Stimulated activated CD4-positive, alpha-beta T cell treated with anti-CD3 and anti-CD28 coated beads, Interleukin-1b, Interleukin-23, amount 100 ng/mL, for 24 hours (primary cell): ENCODE results near the gene ARRDC2.
"Not testable (repeated sequence)": the region's sequence is repeated elsewhere in the genome, so short reads cannot be mapped to it uniquely, and the experiment has no call there.

Experiments
- DNase-seq, 4 experiments: peaks; one replicate each; pipeline ENCODE4 v3.0.0-alpha.2; 2020; ENCODE audit warnings: low read depth in 4 of 4, low spot score in 1 of 4

The ARRDC2 gene

GRCh38 chr19:17989425-17990094 is 18.4 kb upstream of the ARRDC2 start:
- no peak for DNase-seq

- DNase-seq: no peak
Observed at GRCh38 chr19:17993076-17993813, 14.7 kb upstream of the ARRDC2 start.

GRCh38 chr19:17996826-17997316 is 11.1 kb upstream of the ARRDC2 start:
- peak; percentile 76 to 81 (median 80) for DNase-seq

- DNase-seq: no peak
Observed at GRCh38 chr19:17997969-17998826, 9.8 kb upstream of the ARRDC2 start.

GRCh38 chr19:17998827-17999150 is 9.2 kb upstream of the ARRDC2 start:
- DNase-seq: no peak

- DNase-seq: no peak
Observed at GRCh38 chr19:17999684-18000479, 8.1 kb upstream of the ARRDC2 start.

GRCh38 chr19:18000480-18000914 is 7.5 kb upstream of the ARRDC2 start:
- no peak for DNase-seq

GRCh38 chr19:18000915-18001776 is 6.8 kb upstream of the ARRDC2 start:
- peak; percentile 61 to 88 (median 68) for DNase-seq

GRCh38 chr19:18001777-18002345 is 6.1 kb upstream of the ARRDC2 start:
- DNase-seq: no peak

GRCh38 chr19:18002347-18002850 is 5.6 kb upstream of the ARRDC2 start:
- DNase-seq: no peak

- DNase-seq: not testable (repeated sequence)
Observed at GRCh38 chr19:18005750-18006149, 2.2 kb upstream of the ARRDC2 start.

GRCh38 chr19:18007044-18007916 is 690 bp upstream of the ARRDC2 start:
- DNase-seq: peak; percentile 53 to 78 (median 69)

- DNase-seq: no peak
Observed at GRCh38 chr19:18008814-18009213, 844 bp downstream of the ARRDC2 start.

- no peak for DNase-seq
Observed at GRCh38 chr19:18009412-18010066, 1.6 kb downstream of the ARRDC2 start.

- no peak for DNase-seq
Observed at GRCh38 chr19:18010149-18010548, 2.2 kb downstream of the ARRDC2 start.

- no peak for DNase-seq
Observed at GRCh38 chr19:18013210-18014111, 5.5 kb downstream of the ARRDC2 start.

- DNase-seq: no peak
Observed at GRCh38 chr19:18014197-18014596, 6.2 kb downstream of the ARRDC2 start.
